Endometrium (tissue), 2 donors: Measurements from ENCODE around the gene OSGIN1.

Source experiments
- FAIRE-seq: peaks from 2 replicates; lab custom pipeline; 2012; peaks lifted over from hg19 to GRCh38; lab: Jason Lieb, UNC
- donor health status: control.
- donor health status: control.

OSGIN1 gene, protein sequence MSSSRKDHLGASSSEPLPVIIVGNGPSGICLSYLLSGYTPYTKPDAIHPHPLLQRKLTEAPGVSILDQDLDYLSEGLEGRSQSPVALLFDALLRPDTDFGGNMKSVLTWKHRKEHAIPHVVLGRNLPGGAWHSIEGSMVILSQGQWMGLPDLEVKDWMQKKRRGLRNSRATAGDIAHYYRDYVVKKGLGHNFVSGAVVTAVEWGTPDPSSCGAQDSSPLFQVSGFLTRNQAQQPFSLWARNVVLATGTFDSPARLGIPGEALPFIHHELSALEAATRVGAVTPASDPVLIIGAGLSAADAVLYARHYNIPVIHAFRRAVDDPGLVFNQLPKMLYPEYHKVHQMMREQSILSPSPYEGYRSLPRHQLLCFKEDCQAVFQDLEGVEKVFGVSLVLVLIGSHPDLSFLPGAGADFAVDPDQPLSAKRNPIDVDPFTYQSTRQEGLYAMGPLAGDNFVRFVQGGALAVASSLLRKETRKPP

DNA sequence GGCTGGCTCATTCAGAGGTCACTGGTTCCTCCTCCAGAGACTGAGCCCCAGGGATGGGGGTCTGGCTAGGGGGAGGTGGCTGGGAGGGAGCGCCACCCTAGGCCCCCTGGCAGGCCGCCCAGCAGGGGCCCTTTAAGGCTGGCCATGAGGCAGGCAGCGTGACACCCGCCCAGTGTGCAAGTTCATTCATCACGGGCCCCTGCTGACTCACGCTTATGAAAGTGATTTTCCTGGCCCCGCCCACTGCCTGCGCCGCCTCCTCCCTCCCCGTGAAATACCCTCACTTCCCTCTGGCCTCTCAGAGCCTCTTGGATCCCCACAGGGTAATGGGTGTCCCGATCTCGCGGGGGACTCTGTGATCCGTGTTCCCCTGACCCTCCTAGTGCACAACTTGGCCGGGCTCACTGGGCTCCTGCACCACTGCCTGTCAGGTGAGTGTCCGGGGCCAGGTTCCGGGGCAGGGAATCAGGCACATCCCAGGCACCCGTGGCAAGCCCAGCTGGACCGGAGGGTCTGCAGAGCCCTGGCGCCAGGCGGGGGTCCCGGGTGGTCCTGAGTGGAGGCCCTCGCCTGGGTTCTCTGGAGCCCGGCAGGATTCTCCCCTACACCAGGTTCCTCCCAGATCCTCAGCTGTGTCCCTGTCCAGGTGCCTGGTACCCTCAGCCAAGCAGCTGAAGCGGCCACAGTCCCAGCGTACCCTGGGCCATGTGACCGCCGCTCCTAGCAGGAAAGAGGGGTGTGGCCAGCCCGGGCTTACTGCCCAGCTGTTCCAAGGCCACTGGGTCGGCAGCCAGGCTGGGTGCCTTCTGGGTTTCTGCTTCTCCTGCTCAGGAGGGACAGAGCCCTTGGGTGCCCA is at the start of gene OSGIN1:
Gene OSGIN1, plus strand, starts transcription at position 301 of the 856 bp plus-strand sequence. CDS start 4,432 bp downstream, outside the sequence.
- no peak for FAIRE-seq

DNA sequence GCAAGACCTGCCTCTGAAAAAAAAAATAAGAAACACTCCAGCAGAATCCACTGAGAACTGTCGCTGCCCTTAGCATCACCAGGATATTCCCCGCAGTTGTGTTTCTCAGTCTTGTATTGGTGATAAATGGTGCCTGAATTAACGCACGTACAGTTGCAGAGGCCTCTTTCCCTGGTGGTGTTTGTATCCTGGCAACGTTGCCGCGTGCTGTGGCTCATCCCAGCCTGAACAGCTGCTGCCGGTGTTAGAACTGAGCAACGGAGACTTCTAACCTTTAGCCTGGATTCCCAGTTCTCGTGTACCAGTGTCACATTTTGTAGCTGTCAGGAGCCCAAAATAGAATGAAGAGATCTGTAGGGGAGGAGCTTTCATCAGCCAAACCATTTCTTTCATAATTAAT is 49.3 kb upstream of the OSGIN1 start:
- FAIRE-seq: no peak

DNA sequence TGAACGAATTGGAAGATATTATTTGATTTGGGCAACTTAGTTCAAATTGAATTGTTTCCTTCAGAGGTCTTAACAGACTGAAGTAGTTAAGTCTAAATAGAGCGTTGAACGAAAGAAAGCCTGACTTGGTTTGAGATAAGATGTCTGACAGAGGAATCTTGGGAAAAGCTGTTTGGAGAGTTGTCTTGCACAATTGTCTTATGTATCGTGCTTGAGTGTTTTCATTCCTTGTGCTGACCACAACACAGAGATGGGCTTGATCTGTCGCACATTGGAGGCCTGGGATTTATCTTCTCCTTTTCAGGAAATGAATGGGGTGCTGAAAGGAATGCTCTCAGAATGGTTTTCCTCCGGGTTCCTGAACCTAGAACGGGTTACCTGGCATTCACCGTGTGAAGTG is 46.4 kb upstream of the OSGIN1 start:
- no peak for FAIRE-seq

DNA sequence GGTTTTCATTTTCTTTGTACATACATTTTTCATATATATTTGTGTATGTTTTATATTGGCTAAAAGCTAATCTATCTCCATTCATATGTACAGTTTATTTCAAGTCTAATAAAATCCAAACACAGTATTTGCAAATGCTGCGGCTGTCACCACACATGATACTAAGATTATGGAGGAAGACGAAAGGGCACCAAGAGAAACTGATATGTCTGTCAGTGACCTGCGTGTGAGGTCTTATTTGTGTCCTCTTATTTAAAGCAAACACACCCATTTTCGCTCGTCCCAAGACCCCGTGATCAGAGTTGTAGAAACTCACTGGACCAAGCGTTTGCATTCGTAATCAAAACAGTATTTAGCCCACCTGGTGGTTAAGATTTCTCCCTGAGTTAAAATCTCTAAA is 45.9 kb upstream of the OSGIN1 start:
- no peak for FAIRE-seq

DNA sequence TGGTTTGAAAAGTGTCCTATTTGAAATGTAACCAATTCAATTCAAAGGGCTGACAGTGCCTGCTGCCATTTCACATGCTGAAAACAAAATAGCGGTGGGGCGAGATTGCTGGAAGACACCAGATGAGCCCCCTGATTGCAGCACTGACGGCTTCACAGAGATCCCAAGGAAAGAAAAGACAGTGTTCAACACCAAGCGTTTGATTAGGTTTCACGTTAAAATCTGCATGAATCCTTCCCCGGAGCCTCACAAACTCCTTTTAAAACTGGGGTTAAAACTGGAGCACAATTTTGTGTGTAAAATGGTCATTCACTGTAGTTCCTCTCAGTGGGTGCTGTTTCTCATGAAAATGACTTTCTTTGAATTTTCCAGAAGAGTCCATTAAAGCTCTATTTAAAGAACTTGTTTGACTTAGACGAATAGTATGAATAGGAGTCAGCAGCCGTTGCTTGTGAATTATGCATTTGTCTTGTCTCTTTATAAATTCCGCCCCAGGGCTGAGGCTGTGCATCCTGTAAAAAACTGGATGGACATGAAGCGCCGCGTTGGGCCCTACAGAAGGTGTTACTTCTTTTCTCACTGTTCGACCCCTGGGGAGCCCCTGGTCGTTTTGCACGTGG is 45.3 kb upstream of the OSGIN1 start:
- no peak for FAIRE-seq

DNA sequence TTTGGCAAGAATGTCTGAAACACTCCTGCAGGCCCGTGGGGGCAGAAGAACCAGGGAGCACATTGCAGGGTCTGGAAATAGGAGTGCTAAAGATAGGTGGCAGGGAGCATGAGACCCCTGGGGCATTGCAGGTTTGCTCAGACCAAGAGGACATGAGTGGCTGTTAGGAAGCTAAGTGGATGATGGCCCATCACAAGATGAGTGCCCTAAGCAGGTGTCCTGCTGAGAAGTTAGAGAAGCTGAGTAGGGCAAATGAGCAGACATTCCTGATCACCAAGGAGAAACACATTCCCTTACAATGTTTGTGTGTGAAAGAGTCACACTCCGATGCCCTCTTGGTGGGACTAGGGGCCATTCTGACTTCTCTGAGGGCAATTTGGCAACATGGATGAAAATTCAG is 44.2 kb upstream of the OSGIN1 start:
- no peak for FAIRE-seq

DNA sequence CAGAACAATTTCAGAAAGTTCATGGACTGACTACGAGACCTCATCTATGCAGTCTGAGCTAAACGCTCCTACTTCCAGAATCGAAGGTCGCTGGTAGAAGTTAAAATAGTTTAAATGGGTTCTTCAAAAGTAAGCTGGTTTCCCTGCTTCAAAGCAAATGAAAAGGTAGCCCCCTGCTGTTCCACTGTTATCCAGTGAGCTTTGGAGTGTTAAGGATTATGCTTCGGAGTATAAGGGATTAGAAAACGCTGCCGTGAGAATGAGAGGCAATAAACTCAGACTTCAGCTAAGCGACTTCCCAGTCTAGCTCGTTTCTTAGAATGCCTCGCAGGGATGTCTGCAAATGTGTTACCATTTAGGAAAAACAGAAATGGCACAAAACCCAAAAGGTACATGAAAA is 41.8 kb upstream of the OSGIN1 start:
- FAIRE-seq: no peak

DNA sequence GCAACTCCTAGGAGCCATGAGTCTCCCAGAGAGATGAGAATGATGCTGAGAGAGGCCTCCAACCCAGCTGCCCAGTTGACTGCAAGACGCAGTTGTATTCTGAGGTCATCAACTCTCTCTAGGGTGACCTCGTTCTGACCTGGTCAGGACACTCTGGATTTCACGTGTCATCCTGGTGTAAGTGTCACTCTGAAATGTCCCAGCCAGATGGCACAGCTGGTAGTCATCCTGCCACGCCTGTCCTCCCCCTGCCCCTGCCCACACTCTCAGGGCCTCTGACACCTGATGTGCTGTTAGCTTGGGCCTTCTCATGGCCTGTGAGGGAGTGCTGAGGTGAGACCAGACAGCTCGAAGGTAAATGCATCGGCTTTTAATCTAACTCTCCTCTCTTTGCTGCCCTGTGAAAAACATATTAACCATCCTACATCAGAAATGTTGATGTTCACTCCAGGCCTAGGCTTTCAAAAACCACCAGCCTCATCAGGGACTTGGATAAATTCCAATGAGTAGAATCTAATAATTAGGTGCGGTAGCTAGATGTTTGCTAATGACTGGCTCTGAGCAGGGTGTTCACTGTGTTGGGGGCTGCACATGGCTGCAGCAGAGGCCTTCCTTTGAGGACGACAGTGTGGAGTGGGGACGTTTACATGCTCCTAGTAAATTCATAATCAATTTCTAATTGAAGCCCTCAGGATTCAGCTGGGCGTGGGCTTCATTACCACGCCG is 40.4 kb upstream of the OSGIN1 start:
- no peak for FAIRE-seq

DNA sequence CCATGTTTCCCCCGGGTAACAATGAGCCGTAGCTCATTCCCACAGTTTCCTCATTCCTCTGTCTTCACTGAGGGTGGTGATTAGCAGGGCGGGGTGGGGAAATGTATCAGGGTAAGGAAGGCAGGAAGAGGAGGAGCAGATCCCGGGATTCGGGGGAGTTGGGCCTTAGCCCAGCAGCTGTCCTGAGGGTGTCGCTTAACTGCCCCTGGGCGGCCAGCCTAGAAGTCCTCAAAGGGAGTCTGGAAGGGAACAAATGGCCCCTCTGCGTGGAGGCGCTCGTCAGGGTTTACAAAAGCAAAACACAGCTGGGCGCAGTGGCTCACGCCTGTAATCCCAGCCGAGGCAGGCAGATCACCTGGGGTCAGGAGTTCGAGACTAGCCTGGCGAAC is 39.8 kb upstream of the OSGIN1 start:
- no peak for FAIRE-seq

DNA sequence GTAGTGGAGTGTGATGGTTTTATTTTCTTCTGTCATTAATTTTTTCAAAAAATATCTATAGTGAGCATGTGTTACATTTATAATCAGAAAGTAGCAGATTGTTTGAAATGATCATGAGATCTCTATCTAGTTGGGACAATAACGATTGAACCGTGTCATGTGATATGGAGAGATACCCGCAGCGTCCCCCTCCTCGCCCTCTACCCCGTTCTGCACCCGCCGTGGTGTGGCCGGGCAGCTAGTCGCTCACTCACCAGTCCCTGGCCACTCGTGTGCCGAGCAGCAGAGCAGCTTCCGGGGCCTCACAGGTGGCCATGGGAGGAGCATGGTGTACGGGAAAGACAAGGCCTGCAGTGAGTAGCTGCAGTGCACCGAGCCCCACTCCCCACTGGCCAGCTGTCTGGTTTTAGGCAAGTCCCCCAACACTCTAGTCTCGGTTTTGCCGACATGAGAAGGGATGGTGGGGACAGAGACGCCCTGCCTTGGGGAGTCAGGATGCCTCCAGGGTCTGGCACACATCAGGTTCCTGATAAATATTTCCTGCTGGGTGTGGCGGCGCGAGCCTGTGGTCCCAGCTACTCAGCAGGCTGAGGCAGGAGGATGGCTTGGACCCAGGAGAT is 38.8 kb upstream of the OSGIN1 start:
- FAIRE-seq: no peak

DNA sequence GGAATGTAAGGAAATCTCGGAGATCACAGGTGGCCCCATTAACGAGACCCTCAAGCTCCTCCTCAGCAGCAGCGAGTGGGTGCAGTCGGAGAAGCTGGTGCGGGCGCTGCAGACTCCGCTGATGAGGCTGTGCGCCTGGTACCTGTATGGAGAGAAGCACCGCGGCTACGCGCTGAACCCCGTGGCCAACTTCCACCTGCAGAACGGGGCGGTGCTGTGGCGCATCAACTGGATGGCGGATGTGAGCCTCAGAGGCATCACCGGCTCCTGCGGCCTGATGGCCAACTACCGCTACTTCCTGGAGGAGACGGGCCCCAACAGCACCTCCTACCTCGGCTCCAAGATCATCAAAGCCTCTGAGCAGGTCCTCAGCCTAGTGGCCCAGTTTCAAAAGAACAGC is 38.0 kb upstream of the OSGIN1 start:
- no peak for FAIRE-seq

DNA sequence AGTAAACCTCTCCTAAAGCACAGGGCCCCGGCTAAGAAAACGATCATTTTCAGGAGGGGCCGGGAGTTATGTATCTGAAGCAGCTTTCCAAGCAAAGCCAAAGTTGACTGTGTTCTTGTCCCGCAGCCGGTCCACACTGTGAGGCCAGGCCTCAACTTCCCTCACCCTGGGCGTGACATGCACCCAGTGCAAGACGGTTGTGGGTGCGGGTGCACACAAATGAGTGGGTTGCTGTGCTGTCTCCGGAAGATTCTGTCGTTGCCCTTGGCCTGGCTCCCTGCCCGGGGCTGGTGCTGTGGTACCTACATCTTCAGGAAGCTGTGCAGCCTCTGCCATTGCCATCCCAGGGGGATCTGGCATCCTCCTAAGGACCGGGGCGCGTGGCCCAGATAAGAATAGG is 37.5 kb upstream of the OSGIN1 start:
- FAIRE-seq: no peak

DNA sequence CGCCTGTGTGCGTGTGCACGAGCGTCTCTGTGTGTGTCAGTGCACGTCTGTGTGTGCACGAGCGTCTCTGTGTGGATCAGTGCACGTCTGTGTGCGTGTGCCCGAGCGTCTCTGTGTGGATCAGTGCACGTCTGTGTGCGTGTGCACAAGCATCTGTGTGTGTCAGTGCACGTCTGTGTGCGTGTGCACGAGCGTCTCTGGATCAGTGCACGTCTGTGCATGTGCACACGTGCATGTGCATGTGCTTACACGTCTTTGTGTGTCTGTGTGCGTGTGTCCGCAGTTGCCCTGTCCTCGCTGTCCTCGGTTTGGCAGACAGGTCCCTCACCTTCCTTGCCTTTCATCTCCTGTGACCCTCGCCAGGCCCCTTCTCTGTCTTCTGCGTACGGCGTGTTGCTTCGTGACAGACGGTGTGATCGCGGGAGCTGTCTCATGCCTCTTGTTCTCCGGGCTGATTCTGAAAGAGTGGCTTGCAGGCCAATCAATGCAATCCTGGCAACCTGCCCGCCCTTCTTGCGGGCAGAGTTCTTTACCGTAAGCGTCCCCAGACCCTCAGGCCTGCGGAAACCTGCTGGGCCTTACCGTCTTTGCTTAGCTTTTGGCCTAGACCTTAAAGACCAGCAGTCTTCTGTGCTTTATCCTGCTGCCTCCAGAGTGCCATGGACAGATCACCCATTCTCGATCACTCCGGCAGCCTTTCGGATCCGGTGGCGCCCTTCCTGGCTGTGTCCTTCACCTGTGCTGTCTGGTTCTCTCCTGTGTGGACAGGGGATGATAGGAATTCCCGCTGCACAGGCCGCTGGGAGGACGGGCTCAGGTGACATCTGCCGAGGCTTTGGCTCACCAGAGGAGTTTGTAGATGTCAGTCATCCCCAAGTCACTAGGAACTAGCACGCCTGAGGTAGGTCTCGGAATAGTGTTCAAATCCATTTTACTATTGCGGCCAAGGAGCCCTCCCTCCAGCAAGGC is 35.6 kb upstream of the OSGIN1 start:
- no peak for FAIRE-seq

DNA sequence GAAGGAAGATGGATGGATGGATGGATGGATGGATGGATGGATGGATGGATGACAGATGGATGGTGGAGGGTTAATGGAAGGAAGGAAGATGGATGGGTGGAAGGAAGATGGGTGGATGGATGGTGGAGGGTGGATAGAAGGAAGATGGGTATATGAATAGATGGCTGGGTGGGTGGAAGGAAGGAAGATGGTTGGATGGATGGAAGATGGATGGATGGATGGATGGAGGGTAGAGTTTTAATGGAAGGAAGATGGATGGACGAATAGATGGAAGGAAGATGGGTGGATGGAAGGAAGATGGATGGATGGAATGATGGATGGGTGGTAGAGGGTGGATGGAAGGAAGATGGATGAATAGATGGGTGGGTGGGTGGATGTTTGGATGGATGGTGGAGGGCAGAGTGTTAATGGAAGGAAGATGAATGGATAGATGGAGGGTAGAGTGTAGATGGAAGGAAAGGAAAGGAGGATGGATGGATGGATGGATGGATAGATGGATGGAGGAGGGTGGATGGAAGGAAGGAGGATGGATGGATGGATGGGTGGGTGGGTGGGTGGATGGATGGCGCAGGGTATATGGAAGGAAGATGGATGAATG is 32.0 kb upstream of the OSGIN1 start:
- no peak for FAIRE-seq

DNA sequence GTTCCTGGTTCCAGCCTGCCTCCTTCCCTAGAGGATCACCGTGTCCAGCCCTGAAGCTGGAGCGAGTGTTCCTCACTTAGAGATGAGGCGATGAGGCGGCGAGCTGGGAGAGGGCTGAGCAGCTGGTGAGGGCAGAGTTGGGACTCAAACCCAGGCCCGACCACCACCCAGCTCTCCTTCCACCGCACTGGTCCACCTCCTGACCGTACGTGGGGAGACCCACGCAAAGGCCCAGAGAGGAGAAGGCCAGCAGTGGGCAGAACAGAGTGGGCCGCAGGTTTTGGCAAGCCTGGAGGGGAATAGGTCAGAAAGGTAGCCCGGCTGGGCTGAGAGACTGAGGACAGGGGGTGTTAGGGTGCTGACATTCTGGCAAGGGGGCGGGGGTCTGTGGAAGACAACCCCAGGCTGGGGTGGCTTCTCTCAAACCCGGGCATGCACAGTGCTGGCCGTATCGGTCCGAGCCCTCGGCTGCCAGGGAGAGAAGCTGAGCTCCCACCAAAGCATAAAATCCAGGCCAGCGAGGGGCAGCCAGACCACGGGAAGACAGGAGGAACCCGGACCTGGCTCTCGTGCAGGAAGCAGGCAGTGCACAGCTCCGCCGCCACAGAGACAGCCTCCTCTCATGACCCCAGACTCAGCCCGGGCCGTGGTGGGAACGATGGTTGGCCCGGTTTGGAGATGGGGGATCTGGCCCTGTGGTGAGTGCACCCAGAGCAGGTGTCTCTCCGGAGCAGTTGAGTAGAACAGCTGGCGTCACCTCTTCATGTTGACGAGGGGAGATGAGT is 29.3 kb upstream of the OSGIN1 start:
- FAIRE-seq: no peak

DNA sequence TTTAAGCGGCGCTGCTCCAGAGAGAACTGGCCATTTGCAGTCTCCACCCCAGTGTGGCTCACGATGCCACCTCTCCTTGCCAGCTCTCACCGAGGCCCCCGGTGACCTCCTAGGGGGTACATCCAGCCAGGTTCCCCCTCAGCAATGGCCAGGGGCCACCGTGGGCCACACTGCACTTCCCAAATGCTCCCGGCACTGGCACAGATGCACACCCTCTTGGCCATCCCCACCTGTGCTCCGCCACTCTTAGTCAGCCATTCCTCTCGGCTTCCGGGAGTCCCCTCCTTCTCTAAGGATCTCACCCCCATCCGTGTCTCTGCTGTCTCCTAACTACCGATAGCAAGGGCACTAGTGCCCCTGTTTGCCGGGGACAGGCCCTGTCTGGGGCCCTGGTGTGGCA is 28.4 kb upstream of the OSGIN1 start:
- no peak for FAIRE-seq

DNA sequence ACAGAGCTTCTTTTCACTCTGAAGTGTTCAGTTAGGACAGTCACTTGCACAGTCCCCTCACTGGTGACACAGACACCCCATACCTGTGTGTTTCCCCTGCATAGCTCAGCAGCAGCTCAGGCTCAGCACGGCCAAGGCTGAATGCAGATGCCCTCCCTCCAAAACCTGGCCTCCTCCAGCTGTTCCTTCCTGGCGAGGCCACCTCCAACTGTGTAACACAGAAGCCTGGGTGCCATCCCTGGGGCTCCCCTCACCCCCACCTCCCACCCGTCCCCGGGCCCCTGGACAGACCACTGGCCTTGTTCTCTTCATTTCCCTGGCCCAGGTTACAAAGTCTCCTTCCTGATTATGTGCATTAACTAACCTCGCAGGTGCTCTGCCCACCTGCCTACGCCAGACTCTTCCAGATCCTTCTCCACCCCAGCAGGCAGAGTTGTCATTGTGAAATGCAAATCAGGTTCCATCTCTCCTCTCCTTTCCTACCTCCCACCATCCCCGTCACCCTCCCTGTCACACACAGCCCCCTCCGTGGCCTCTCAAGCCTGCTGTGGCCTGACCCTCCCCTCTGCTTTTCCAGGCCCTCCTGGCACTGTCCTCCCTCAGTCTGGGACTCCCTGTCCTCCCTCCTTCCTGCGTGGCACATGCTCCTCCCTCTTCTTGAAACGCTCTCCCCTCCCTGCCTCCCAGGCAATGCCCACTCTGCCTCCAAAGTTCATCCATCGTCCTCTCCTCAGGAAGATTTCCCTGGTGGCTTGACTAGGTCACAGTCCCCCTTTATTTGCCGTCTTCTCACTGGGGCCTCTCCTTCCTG is 27.7 kb upstream of the OSGIN1 start:
- FAIRE-seq: no peak

DNA sequence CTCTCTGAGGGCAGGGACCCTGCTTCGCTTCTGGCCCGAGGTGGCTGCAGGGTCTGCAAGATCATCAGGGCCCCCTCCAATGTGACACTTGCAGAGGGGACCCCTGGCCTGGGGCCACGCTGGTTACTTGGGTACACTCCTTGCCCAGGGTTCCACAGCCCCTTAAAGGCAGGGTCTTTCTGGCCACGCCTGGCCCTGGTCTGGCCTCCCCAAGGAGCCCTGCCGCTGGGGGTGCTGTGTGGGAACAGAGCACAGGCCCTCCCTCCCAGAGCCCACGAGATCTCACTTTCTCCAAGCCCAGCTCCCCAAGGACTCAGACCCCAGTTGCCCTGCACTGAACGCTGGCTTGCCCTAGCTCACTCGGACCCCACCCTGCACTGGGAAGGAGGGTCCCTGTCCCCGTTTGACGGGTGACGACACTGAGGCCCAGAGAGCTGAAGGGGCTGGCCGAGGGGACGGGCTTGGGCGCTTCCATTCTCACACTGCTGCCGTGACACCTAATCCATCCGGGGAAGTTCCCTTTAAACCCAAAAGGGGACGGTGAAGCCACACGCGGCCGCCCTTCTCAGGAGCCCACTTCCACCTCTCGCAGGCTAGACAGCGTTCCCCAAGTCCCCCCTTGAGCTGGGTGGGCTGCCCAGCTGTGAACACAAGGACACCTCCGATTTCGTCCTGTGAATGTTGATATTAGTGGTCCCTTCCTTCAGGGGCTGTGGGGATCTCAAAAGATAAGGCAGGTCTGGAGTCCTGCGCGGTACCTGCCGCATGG is 26.9 kb upstream of the OSGIN1 start:
- no peak for FAIRE-seq
